Breast epithelium (tissue), 4 donors: ENCODE data around the gene SETD4. TPM values are rescaled to one million over a fixed set of nuclear protein-coding genes. Genes with fewer than 3 reads are reported as not detected.

Source experiments
- DNase-seq, 2 donors: peaks; one replicate each; pipeline ENCODE4 v3.0.0-alpha.2; 2019; ENCODE audit warnings: low spot score in 2 of 2
- H3K27ac ChIP-seq, 2 donors: fragments of 200-600 bp; sonication (generic) in 1 of 2; one replicate each; pipeline ENCODE4 v1.5.1; 2016 to 2019; ENCODE audit warnings: mild to moderate bottlenecking in 1 of 2
- H3K27me3 ChIP-seq, 2 donors: fragments of 200-600 bp; sonication (generic) in 1 of 2; one replicate each; pipeline versions ENCODE4 v1.5.1 to v1.6.0; 2017 to 2019; ENCODE audit warnings: control low read depth in 1 of 2, mild to moderate bottlenecking in 1 of 2
- H3K36me3 ChIP-seq: fragments of 200-600 bp; one replicate; pipeline ENCODE4 v1.5.1; 2019
- H3K4me1 ChIP-seq, 2 donors: fragments of 200-600 bp; sonication (generic); one replicate each; pipeline ENCODE4 v1.5.1; 2016 to 2019; ENCODE audit warnings: control low read depth in 1 of 2
- H3K4me3 ChIP-seq, 3 donors: fragments of 200-600 bp; sonication (generic); 1 replicate in 2 of 3; 2 replicates in 1 of 3; pipeline ENCODE4 v1.5.1; 2016 to 2019; ENCODE audit warnings: mild to moderate bottlenecking in 3 of 3, moderate library complexity in 2 of 3
- H3K9me3 ChIP-seq, 2 donors: fragments of 200-600 bp; sonication (generic) in 1 of 2; one replicate each; pipeline ENCODE4 v1.5.1; 2016 to 2019; ENCODE audit warnings: control low read depth in 1 of 2
- CTCF ChIP-seq, 3 donors: fragments of 450-650 bp; IDR thresholded peaks; one replicate each; pipeline ENCODE4 v1.5.1; 2016 to 2017; ENCODE audit warnings: antibody characterized with exemption in 3 of 3, mild to moderate bottlenecking in 3 of 3, moderate library complexity in 3 of 3
- POLR2A ChIP-seq: fragments of 450-650 bp; IDR thresholded peaks from one replicate; pipeline ENCODE4 v1.6.1; 2016; ENCODE audit warnings: antibody characterized with exemption, mild to moderate bottlenecking, moderate library complexity
- POLR2AphosphoS5 ChIP-seq, 3 donors: sonication (generic); formaldehyde crosslinking; IDR thresholded peaks; one replicate each; pipeline ENCODE4 v1.6.1; 2017; ENCODE audit warnings: antibody characterized with exemption in 3 of 3
- intact Hi-C: fragments of 100-400 bp; cut with DNase I; formaldehyde crosslinking; loops from one replicate; pipeline ENCODE4 v1.15.1; 2023; ENCODE audit warnings: low total_unique reads
- total RNA-seq, 3 donors: library from RNA; depleted of rRNA; stranded (reverse); fragments of >200 nt; gene quantifications; one replicate each; pipeline ENCODE4 v1.1.0, GENCODE V29; 2016

Gene SETD4
- total RNA-seq, 3 donors from 2014 or later, result 14.2 to 34.1 (median 25.6) TPM

- H3K36me3 ChIP-seq, result no peaks in the 10 kb centered on the region
- H3K9me3 ChIP-seq, result no peaks in the 10 kb centered on the region
- no peak overlapping the region for H3K27ac ChIP-seq
- no peak for DNase-seq
- H3K4me3 ChIP-seq, result no peak overlapping the region
- intact Hi-C loops, result loop anchor here (5.0 kb wide), 2 partner anchors 197 to 698 kb away; no protein-coding TSS in a partner anchor
- no peak for TF ChIP-seq POLR2A
- no peak for TF ChIP-seq CTCF (IDR thresholded peaks at IDR 0.05)
- no peak for TF ChIP-seq POLR2AphosphoS5 (IDR thresholded peaks at IDR 0.05)
- no peaks in the 10 kb centered on the region for H3K4me1 ChIP-seq
- no peaks in the 10 kb centered on the region for H3K27me3 ChIP-seq
Observed at GRCh38 chr21:35984654-35985361, 75.5 kb downstream of the SETD4 start.

Other genes starting within 250 kb of the SETD4 start
- gene CBR1, start 9.5 kb upstream of the SETD4 start, total RNA-seq, result 100 to 1,000 TPM in 1 of 3 donors, 10 to 100 TPM in 2; 79.5 to 104 (median 85.5) TPM
- gene CBR3, start 74.6 kb upstream of the SETD4 start, total RNA-seq, result 10 to 100 TPM; 15.7 to 29.0 (median 22.1) TPM
- gene DOP1B, start 96.3 kb upstream of the SETD4 start, total RNA-seq, result 10 to 100 TPM; 11.5 to 21.4 (median 19.7) TPM